Measurements from ENCODE around the gene DHRS4. TPM values are rescaled to one million over a fixed set of nuclear protein-coding genes. Genes with fewer than 3 reads are reported as not detected.
"Not testable (repeated sequence)": the region's sequence is repeated elsewhere in the genome, so short reads cannot be mapped to it uniquely, and the experiment has no call there.

DHRS4 gene
- total and polyA plus RNA-seq, 2 of the 13 experiments (the other 11 are each of a cell fraction or from before 2014, with no cell fraction given), result 23.9 to 45.1 TPM

DNA sequence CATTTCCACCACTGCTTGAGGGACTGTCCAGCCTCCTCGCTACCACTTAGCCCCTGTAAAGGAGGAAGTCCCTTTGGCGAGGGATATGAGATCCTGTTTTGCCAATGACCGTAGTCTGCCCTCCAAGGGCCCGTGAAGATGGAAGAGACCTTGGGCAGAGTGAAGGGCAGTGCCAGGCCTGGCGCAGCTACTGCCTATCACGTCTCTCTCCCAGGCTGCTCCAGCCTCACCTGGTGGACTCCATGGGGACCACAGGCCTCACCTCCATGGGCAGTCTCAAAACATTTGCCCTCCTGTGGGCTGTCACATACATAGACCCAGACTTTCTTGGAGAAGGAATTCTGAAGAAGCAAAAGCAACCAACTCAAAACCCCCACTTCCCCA is 34.6 kb downstream of the DHRS4 start:
- H3K9ac ChIP-seq (ENCODE audit: insufficient read depth, low read depth, low read length); FAIRE-seq; H2AFZ ChIP-seq (ENCODE audit: low read length); H3K27me3 ChIP-seq (ENCODE audit: control insufficient read depth in 1 of 2, insufficient read depth in 2 of 2, low read length in 2 of 2); H3K36me3 ChIP-seq (replicated peaks in 1 of 2; ENCODE audit: control insufficient read depth in 1 of 2, insufficient read depth in 2 of 2, low read length in 2 of 2); H4K20me1 ChIP-seq (ENCODE audit: insufficient read depth, low read length); H3K79me2 ChIP-seq (ENCODE audit: insufficient read depth, low read length); BruUV-seq (replicated peaks); CTCF ChIA-PET (ENCODE audit: low intra/inter-chr PET ratio, low total read pairs); DNase-seq (ENCODE audit: low spot score); H3K9me3 ChIP-seq (ENCODE audit: low read length): not testable (repeated sequence)
- H3K27ac ChIP-seq (ENCODE audit: extremely low read length, insufficient read depth, low read length), result peak overlapping the region; percentile 43
- TF ChIP-seq, protein P1, sequence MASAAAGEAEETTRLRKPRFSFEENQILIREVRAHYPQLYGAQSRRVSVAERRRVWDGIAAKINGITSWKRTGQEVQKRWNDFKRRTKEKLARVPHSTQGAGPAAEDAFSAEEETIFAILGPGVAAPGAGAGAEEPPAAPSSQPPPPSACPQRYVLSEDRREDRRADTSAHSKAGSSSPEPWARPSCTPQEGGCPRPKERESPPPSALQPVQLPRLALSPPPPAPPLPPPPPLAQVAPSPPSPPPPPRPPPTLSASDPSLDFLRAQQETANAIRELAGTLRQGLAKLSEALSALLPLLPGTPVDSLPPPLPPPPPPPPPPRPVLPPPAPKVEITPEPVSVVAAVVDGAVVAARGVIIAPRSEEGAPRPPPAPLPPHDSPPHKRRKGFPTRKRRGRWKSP (CRISPR knock-in tag; IDR thresholded peaks at IDR 0.05), result 0 out of 2 replicates have a peak, but pooled peaks have one; percentile 5
- TF ChIP-seq, protein P2, sequence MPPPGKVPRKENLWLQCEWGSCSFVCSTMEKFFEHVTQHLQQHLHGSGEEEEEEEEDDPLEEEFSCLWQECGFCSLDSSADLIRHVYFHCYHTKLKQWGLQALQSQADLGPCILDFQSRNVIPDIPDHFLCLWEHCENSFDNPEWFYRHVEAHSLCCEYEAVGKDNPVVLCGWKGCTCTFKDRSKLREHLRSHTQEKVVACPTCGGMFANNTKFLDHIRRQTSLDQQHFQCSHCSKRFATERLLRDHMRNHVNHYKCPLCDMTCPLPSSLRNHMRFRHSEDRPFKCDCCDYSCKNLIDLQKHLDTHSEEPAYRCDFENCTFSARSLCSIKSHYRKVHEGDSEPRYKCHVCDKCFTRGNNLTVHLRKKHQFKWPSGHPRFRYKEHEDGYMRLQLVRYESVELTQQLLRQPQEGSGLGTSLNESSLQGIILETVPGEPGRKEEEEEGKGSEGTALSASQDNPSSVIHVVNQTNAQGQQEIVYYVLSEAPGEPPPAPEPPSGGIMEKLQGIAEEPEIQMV (CRISPR knock-in tag; IDR thresholded peaks at IDR 0.05; ENCODE audit: low read depth), result peak; percentile 2; the same call in 1 of the 2 replicates
- TF ChIP-seq ZNF790 (CRISPR knock-in tag; IDR thresholded peaks at IDR 0.05; ENCODE audit: borderline replicate concordance), result 0 out of 2 replicates have a peak, but pooled peaks have one; percentile 3
- ATAC-seq, result peak; percentile 74
- H3K4me2 ChIP-seq (ENCODE audit: low read depth, low read length), result peak overlapping the region; percentile 84
- H3K4me3 ChIP-seq (replicated peaks in 1 of 3; ENCODE audit: insufficient read depth in 1 of 3, low read depth in 2 of 3, low read length in 3 of 3), result peak overlapping the region; percentile 52 to 75 (median 61); a peak in 3 of 6 replicates
- intact Hi-C loops (cut with micrococcal nuclease; ENCODE audit: unreplicated experiment), result loop anchor here (1.0 kb wide), 1 partner anchor 26 kb away; no protein-coding TSS in a partner anchor
- 76% methylated on average over 6 of the region's 6 CpGs for WGBS (ENCODE audit: low lambda C conversion rate)
- in situ Hi-C loops (cut with HindIII; ENCODE audit: extremely low pct_ligation_motif_present, low pct_unique_long_range_greater_than_20kb), result loop anchor here (10.0 kb wide), 1 partner anchor 47 kb away; no protein-coding TSS in a partner anchor
- POLR2A ChIA-PET, result interaction anchor here (0.7 to 3.8 kb wide), 9 partner anchors 63 to 328 kb away, joined by 3 to 21 read pairs (median 5); partner anchors contain the start of genes CARMIL3, DCAF11, EMC9 and NRL
- H3K4me1 ChIP-seq (ENCODE audit: insufficient read depth, low read length), result peaks cover 61% of the 10 kb centered on the region
